Neural cell (in vitro differentiated cells): ENCODE measurements around the gene ELMO1. TPM values are rescaled to one million over a fixed set of nuclear protein-coding genes. Genes with fewer than 3 reads are reported as not detected.

Experiments used
- H2AFZ ChIP-seq: fragments of 200-600, 300-800 bp; sonication (generic), shearing (Covaris generic); 2 replicates; pipeline ENCODE4 v1.6.0; 2014; ENCODE audit warnings: low read depth, mild to moderate bottlenecking, antibody characterized with exemption, low read length, moderate library complexity
- H3F3A ChIP-seq: fragments of 200-600 bp; shearing (Covaris generic); 2 replicates; pipeline ENCODE4 v1.6.1; 2016; ENCODE audit warnings: mild to moderate bottlenecking, moderate library complexity, mixed read lengths, antibody characterized with exemption, low read length; ENCODE audit not compliant: insufficient read depth, poor library complexity, severe bottlenecking
- H3K27ac ChIP-seq: fragments of 200-600, 300-800 bp; sonication (generic), shearing (Covaris generic); 2 replicates; pipeline ENCODE4 v1.5.1; 2014; ENCODE audit warnings: mild to moderate bottlenecking, low read length, moderate library complexity
- H3K27me3 ChIP-seq: fragments of 300-800, 200-600 bp; sonication (generic), shearing (Covaris generic); 2 replicates; pipeline ENCODE4 v1.6.0; 2014; ENCODE audit warnings: mild to moderate bottlenecking, low read depth, low read length, moderate library complexity; ENCODE audit not compliant: insufficient read depth
- H3K36me3 ChIP-seq: fragments of 300-800, 200-600 bp; sonication (generic), shearing (Covaris generic); 2 replicates; pipeline ENCODE4 v1.5.1; 2014; ENCODE audit warnings: mild to moderate bottlenecking, antibody characterized with exemption, low read length, moderate library complexity; ENCODE audit not compliant: insufficient read depth
- H3K4me2 ChIP-seq: fragments of 300-800, 200-600 bp; sonication (generic), shearing (Covaris generic); 2 replicates; pipeline ENCODE4 v1.6.0; 2014; ENCODE audit warnings: mild to moderate bottlenecking, low read length
- H3K4me3 ChIP-seq: fragments of 300-800, 200-600 bp; sonication (generic), shearing (Covaris generic); 2 replicates; pipeline ENCODE4 v1.5.1; 2014; ENCODE audit warnings: mild to moderate bottlenecking, low read length, moderate library complexity
- H3K79me2 ChIP-seq: fragments of 200-600 bp; shearing (Covaris generic); replicated peaks from 2 replicates; pipeline ENCODE4 v1.6.0; 2014; ENCODE audit warnings: mild to moderate bottlenecking, low read length, moderate library complexity; ENCODE audit not compliant: insufficient read depth
- H3K9ac ChIP-seq: fragments of 300-800, 200-600 bp; sonication (generic), shearing (Covaris generic); 2 replicates; pipeline ENCODE4 v1.6.1; 2016; ENCODE audit warnings: mild to moderate bottlenecking, low read length, mixed read lengths
- H3K9me2 ChIP-seq: fragments of 200-600 bp; shearing (Covaris generic); 2 replicates; pipeline ENCODE4 v1.6.1; 2016; ENCODE audit warnings: mild to moderate bottlenecking, low read length, mixed read lengths; ENCODE audit not compliant: insufficient read depth
- H3K9me3 ChIP-seq: fragments of 200-600, 300-800 bp; sonication (generic), shearing (Covaris generic); 2 replicates; pipeline ENCODE4 v1.6.1; 2016; ENCODE audit warnings: mild to moderate bottlenecking, mixed run types, low read length, moderate library complexity, mixed read lengths
- H4K20me1 ChIP-seq: fragments of 200-600 bp; shearing (Covaris generic); 2 replicates; pipeline ENCODE4 v1.6.1; 2016; ENCODE audit warnings: mild to moderate bottlenecking, mixed run types; ENCODE audit not compliant: insufficient read depth
- EP300 ChIP-seq: fragments of 450-650 bp; conservative IDR thresholded peaks from 2 replicates; pipeline ENCODE4 v1.6.1; 2014; ENCODE audit warnings: antibody characterized with exemption, mild to moderate bottlenecking, moderate library complexity; ENCODE audit not compliant: poor library complexity, severe bottlenecking
- EZH2 ChIP-seq: fragments of 200-600, 300-800 bp; shearing (Covaris generic), sonication (generic); IDR thresholded peaks from 2 replicates; pipeline ENCODE4 v1.6.1; 2014; ENCODE audit warnings: antibody characterized with exemption, low read length, borderline replicate concordance, mild to moderate bottlenecking; ENCODE audit not compliant: insufficient read depth, poor library complexity, severe bottlenecking
- MXI1 ChIP-seq: fragments of 450-650 bp; conservative IDR thresholded peaks from 2 replicates; pipeline ENCODE4 v1.6.1; 2014; ENCODE audit warnings: antibody characterized with exemption, mild to moderate bottlenecking; ENCODE audit not compliant: poor library complexity, severe bottlenecking
- POLR2AphosphoS5 ChIP-seq: IDR thresholded peaks from 2 replicates; pipeline ENCODE4 v1.6.1; 2012
- RAD21 ChIP-seq: fragments of 450-650 bp; conservative IDR thresholded peaks from 2 replicates; pipeline ENCODE4 v1.6.1; 2014; ENCODE audit warnings: antibody characterized with exemption, mild to moderate bottlenecking, moderate library complexity
- REST ChIP-seq: IDR thresholded peaks from 2 replicates; pipeline ENCODE4 v1.6.1; 2012; ENCODE audit warnings: borderline replicate concordance
- SMC3 ChIP-seq: fragments of 450-650 bp; conservative IDR thresholded peaks from 2 replicates; pipeline ENCODE4 v1.6.1; 2014; ENCODE audit warnings: antibody characterized with exemption, mild to moderate bottlenecking, moderate library complexity; ENCODE audit not compliant: poor library complexity
- TAF1 ChIP-seq: IDR thresholded peaks from 2 replicates; pipeline ENCODE4 v1.6.1; 2012; ENCODE audit warnings: low read depth
- polyA plus RNA-seq: library from polyadenylated mRNA; depleted of rRNA; stranded (reverse); fragments of >200 nt; gene quantifications from 2 replicates; pipeline ENCODE4 v1.2.3, GENCODE V29; 2014
- TF ChIP-seq, protein P1 (sequence below): fragments of 450-650 bp; IDR thresholded peaks from 2 replicates; pipeline ENCODE4 v1.5.1; 2014; ENCODE audit warnings: antibody characterized with exemption, mild to moderate bottlenecking, moderate library complexity; ENCODE audit not compliant: poor library complexity, severe bottlenecking

Gene ELMO1
- polyA plus RNA-seq, 1 donor from 2014 or later = 12.2 TPM

GRCh38 chr7:37039131-37039749 lies 409.4 kb downstream of the ELMO1 start:
- H3F3A ChIP-seq = no peaks in the 10 kb centered on the region
- H3K4me2 ChIP-seq = no peak overlapping the region
- TF ChIP-seq SMC3 (no peak), RAD21 (no peak), EP300 (no peak), TAF1 (no peak), POLR2AphosphoS5 (no peak), EZH2 (no peak), REST (no peak), MXI1 (no peak)
- TF ChIP-seq, protein P1, sequence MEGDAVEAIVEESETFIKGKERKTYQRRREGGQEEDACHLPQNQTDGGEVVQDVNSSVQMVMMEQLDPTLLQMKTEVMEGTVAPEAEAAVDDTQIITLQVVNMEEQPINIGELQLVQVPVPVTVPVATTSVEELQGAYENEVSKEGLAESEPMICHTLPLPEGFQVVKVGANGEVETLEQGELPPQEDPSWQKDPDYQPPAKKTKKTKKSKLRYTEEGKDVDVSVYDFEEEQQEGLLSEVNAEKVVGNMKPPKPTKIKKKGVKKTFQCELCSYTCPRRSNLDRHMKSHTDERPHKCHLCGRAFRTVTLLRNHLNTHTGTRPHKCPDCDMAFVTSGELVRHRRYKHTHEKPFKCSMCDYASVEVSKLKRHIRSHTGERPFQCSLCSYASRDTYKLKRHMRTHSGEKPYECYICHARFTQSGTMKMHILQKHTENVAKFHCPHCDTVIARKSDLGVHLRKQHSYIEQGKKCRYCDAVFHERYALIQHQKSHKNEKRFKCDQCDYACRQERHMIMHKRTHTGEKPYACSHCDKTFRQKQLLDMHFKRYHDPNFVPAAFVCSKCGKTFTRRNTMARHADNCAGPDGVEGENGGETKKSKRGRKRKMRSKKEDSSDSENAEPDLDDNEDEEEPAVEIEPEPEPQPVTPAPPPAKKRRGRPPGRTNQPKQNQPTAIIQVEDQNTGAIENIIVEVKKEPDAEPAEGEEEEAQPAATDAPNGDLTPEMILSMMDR = no peak
- H3K36me3 ChIP-seq = no peaks in the 10 kb centered on the region
- no peaks in the 10 kb centered on the region for H3K9me3 ChIP-seq
- no peak overlapping the region for H3K4me3 ChIP-seq
- no peaks in the 10 kb centered on the region for H4K20me1 ChIP-seq
- H3K79me2 ChIP-seq = no peaks in the 10 kb centered on the region
- no peak overlapping the region for H3K9ac ChIP-seq
- H3K27ac ChIP-seq = no peak overlapping the region
- no peaks in the 10 kb centered on the region for H3K27me3 ChIP-seq
- no peak overlapping the region for H2AFZ ChIP-seq
- H3K9me2 ChIP-seq = no peaks in the 10 kb centered on the region

DNA sequence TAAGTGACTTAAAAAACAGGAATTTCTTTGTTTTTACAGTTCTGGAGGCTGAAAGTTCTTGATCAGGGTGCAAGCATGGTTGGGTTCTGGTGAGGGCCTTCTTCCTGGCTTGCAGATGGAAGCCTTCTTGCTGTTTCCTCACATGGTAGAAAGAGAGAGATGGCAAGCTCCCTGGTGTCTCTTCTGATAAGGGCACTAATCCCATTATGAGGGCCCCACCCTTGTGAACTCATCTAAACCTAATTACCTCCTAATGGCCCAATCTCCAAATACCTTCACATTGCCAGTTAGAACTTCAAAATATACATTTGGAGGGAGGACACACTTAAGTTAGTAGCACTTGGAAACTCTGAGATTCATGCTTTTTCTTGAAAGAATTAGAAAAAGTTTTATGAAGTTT lies 410.0 kb downstream of the ELMO1 start:
- Histone ChIP-seq H3K4me3 (no peak overlapping the region), H2AFZ (no peak overlapping the region), H3K9me2 (no peaks in the 10 kb centered on the region), H3F3A (no peaks in the 10 kb centered on the region), H4K20me1 (no peaks in the 10 kb centered on the region), H3K27me3 (no peaks in the 10 kb centered on the region), H3K4me2 (no peak overlapping the region), H3K9me3 (no peaks in the 10 kb centered on the region), H3K27ac (no peak overlapping the region), H3K79me2 (no peaks in the 10 kb centered on the region), H3K36me3 (no peaks in the 10 kb centered on the region), H3K9ac (no peak overlapping the region)
- TF ChIP-seq REST = no peak
- no peak for TF ChIP-seq MXI1
- TF ChIP-seq EZH2 = no peak
- TF ChIP-seq SMC3 = no peak
